ENCODE data around the gene BLOC1S2.
A peak's percentile ranks its signal among the peaks of the same experiment; 100 is the strongest.

Gene BLOC1S2

GRCh38 chr10:100286051-100287033, at the start of gene BLOC1S2:
TSS of gene BLOC1S2 (minus strand) at chr10:100286680. CDS start at chr10:100286659, 21 bp downstream.
- Mint-ChIP-seq H3K27ac (peak within 1 kb of the TSS; percentile 96), H3K4me3 (peak within 1 kb of the TSS; percentile 98), H3K27me3 (peaks cover 15% of the 10 kb centered on the region), H3K4me1 (peaks cover 29% of the 10 kb centered on the region), H3K9me3 (no peaks in the 10 kb centered on the region), H3K36me3 (peaks cover 18% of the 10 kb centered on the region)
- peak; percentile 87 for DNase-seq
- CTCF ChIA-PET: no interaction called here

- Mint-ChIP-seq H3K4me3 (no peak overlapping the region), H3K27ac (no peak overlapping the region), H3K36me3 (no peaks in the 10 kb centered on the region)
Measured at GRCh38 chr10:100334762-100335161, 48.3 kb upstream of the BLOC1S2 start.

GRCh38 chr10:100333661-100334440, 47.4 kb upstream of the BLOC1S2 start:
- Mint-ChIP-seq H3K4me1 (peaks cover 4% of the 10 kb centered on the region), H3K36me3 (no peaks in the 10 kb centered on the region), H3K9me3 (no peaks in the 10 kb centered on the region), H3K4me3 (no peak overlapping the region), H3K27ac (no peak overlapping the region), H3K27me3 (peaks cover 63% of the 10 kb centered on the region)
- DNase-seq: no peak
- CTCF ChIA-PET: interaction anchor here (0.7 to 2.2 kb wide), 2 partner anchors 100 to 129 kb away, joined by 4 to 9 read pairs; no protein-coding TSS in a partner anchor

More at GRCh38 chr10:100334762-100335161, 48.3 kb upstream of the BLOC1S2 start:
- no peak for DNase-seq
- CTCF ChIA-PET: interaction anchor here (0.7 to 2.2 kb wide), 2 partner anchors 99 to 129 kb away, joined by 4 to 9 read pairs; no protein-coding TSS in a partner anchor
- peaks cover 10% of the 10 kb centered on the region for H3K4me1 Mint-ChIP-seq
- H3K27me3 Mint-ChIP-seq: peaks cover 60% of the 10 kb centered on the region
- H3K9me3 Mint-ChIP-seq: no peaks in the 10 kb centered on the region

- CTCF ChIA-PET: interaction anchor here (1.2 to 3.6 kb wide), 4 partner anchors 98 to 175 kb away, joined by 3 to 12 read pairs (median 6); no protein-coding TSS in a partner anchor
- H3K36me3 Mint-ChIP-seq: no peaks in the 10 kb centered on the region
- no peak overlapping the region for H3K4me3 Mint-ChIP-seq
- H3K4me1 Mint-ChIP-seq: peaks cover 2% of the 10 kb centered on the region
- H3K27me3 Mint-ChIP-seq: peaks cover 59% of the 10 kb centered on the region
- H3K9me3 Mint-ChIP-seq: no peaks in the 10 kb centered on the region
- DNase-seq: no peak
- no peak overlapping the region for H3K27ac Mint-ChIP-seq
Measured at GRCh38 chr10:100333106-100333505, 46.6 kb upstream of the BLOC1S2 start.

GRCh38 chr10:100330079-100330478, 43.6 kb upstream of the BLOC1S2 start, which contains the start of gene PKD2L1:
TSS of gene PKD2L1 (minus strand) at chr10:100330228. CDS start at chr10:100330103, 125 bp downstream.
- H3K4me3 Mint-ChIP-seq: no peak within 1 kb of the TSS
- DNase-seq: no peak
- H3K36me3 Mint-ChIP-seq: no peaks in the 10 kb centered on the region
- peaks cover 19% of the 10 kb centered on the region for H3K4me1 Mint-ChIP-seq
- no peaks in the 10 kb centered on the region for H3K9me3 Mint-ChIP-seq
- no peak within 1 kb of the TSS for H3K27ac Mint-ChIP-seq
- H3K27me3 Mint-ChIP-seq: peaks cover 52% of the 10 kb centered on the region
- CTCF ChIA-PET: interaction anchor here (1.5 to 3.6 kb wide), 3 partner anchors 9 to 103 kb away, joined by 3 to 12 read pairs (median 7); no protein-coding TSS in a partner anchor

- no peaks in the 10 kb centered on the region for H3K9me3 Mint-ChIP-seq
- no peak overlapping the region for H3K27ac Mint-ChIP-seq
- no peak for DNase-seq
- no peak overlapping the region for H3K4me3 Mint-ChIP-seq
- H3K27me3 Mint-ChIP-seq: peaks cover 37% of the 10 kb centered on the region
- no peaks in the 10 kb centered on the region for H3K36me3 Mint-ChIP-seq
- CTCF ChIA-PET: interaction anchor here (1.1 to 3.2 kb wide), 2 partner anchors 46 to 105 kb away, joined by 3 to 13 read pairs; no protein-coding TSS in a partner anchor
- H3K4me1 Mint-ChIP-seq: peaks cover 19% of the 10 kb centered on the region
Measured at GRCh38 chr10:100328198-100328597, 41.7 kb upstream of the BLOC1S2 start.

GRCh38 chr10:100327718-100328009, 41.2 kb upstream of the BLOC1S2 start:
- Mint-ChIP-seq H3K4me3 (no peak overlapping the region), H3K4me1 (peaks cover 19% of the 10 kb centered on the region), H3K27me3 (peaks cover 31% of the 10 kb centered on the region), H3K27ac (no peak overlapping the region), H3K36me3 (no peaks in the 10 kb centered on the region), H3K9me3 (no peaks in the 10 kb centered on the region)
- DNase-seq: no peak
- CTCF ChIA-PET: interaction anchor here (0.9 to 3.2 kb wide), 7 partner anchors 10 to 191 kb away, joined by 3 to 14 read pairs (median 3); no protein-coding TSS in a partner anchor

- H3K9me3 Mint-ChIP-seq: no peaks in the 10 kb centered on the region
Measured at GRCh38 chr10:100327007-100327717, 40.7 kb upstream of the BLOC1S2 start.

GRCh38 chr10:100325158-100325557, 38.7 kb upstream of the BLOC1S2 start:
- Mint-ChIP-seq H3K27ac (no peak overlapping the region), H3K36me3 (no peaks in the 10 kb centered on the region), H3K4me1 (peaks cover 19% of the 10 kb centered on the region), H3K9me3 (no peaks in the 10 kb centered on the region), H3K4me3 (no peak overlapping the region), H3K27me3 (peaks cover 18% of the 10 kb centered on the region)
- no peak for DNase-seq
- CTCF ChIA-PET: interaction anchor here (1.3 to 3.2 kb wide), 2 partner anchors 16 to 108 kb away, joined by 5 to 13 read pairs; no protein-coding TSS in a partner anchor

More at GRCh38 chr10:100327007-100327717, 40.7 kb upstream of the BLOC1S2 start:
- H3K36me3 Mint-ChIP-seq: no peaks in the 10 kb centered on the region
- H3K4me1 Mint-ChIP-seq: peaks cover 19% of the 10 kb centered on the region
- DNase-seq: peak; percentile 57
- peaks cover 30% of the 10 kb centered on the region for H3K27me3 Mint-ChIP-seq
- CTCF ChIA-PET: interaction anchor here (0.9 to 3.2 kb wide), 7 partner anchors 11 to 191 kb away, joined by 3 to 14 read pairs (median 4); no protein-coding TSS in a partner anchor
- peak overlapping the region; percentile 7 for H3K27ac Mint-ChIP-seq
- H3K4me3 Mint-ChIP-seq: no peak overlapping the region

GRCh38 chr10:100319707-100320402, 33.4 kb upstream of the BLOC1S2 start:
- Mint-ChIP-seq H3K27me3 (peaks cover 31% of the 10 kb centered on the region), H3K4me1 (no peaks in the 10 kb centered on the region), H3K4me3 (no peak overlapping the region), H3K9me3 (no peaks in the 10 kb centered on the region), H3K36me3 (no peaks in the 10 kb centered on the region), H3K27ac (no peak overlapping the region)
- CTCF ChIA-PET: no interaction called here
- no peak for DNase-seq

GRCh38 chr10:100318207-100318606, 31.7 kb upstream of the BLOC1S2 start:
- H3K27me3 Mint-ChIP-seq: peaks cover 44% of the 10 kb centered on the region
- CTCF ChIA-PET: no interaction called here

GRCh38 chr10:100315615-100316014, 29.1 kb upstream of the BLOC1S2 start:
- Mint-ChIP-seq H3K4me3 (no peak overlapping the region), H3K9me3 (no peaks in the 10 kb centered on the region), H3K4me1 (no peaks in the 10 kb centered on the region), H3K36me3 (no peaks in the 10 kb centered on the region), H3K27ac (no peak overlapping the region), H3K27me3 (peaks cover 59% of the 10 kb centered on the region)
- CTCF ChIA-PET: no interaction called here
- no peak for DNase-seq

More at GRCh38 chr10:100318207-100318606, 31.7 kb upstream of the BLOC1S2 start:
- Mint-ChIP-seq H3K4me1 (no peaks in the 10 kb centered on the region), H3K36me3 (no peaks in the 10 kb centered on the region), H3K27ac (no peak overlapping the region), H3K4me3 (no peak overlapping the region), H3K9me3 (no peaks in the 10 kb centered on the region)
- no peak for DNase-seq

- Mint-ChIP-seq H3K4me1 (no peaks in the 10 kb centered on the region), H3K4me3 (no peak overlapping the region), H3K27ac (no peak overlapping the region), H3K36me3 (no peaks in the 10 kb centered on the region), H3K9me3 (no peaks in the 10 kb centered on the region), H3K27me3 (peaks cover 75% of the 10 kb centered on the region)
- DNase-seq: no peak
- CTCF ChIA-PET: interaction anchor here (0.7 to 1.7 kb wide), 3 partner anchors 8 to 123 kb away, joined by 3 to 5 read pairs (median 4); no protein-coding TSS in a partner anchor
Measured at GRCh38 chr10:100311298-100311697, 24.8 kb upstream of the BLOC1S2 start.
